Sigmoid colon (tissue), 4 donors: ENCODE data around the gene MARCHF11.

Experiments
- EP300 ChIP-seq, 4 donors: sonication (generic); formaldehyde crosslinking; IDR thresholded peaks; one replicate each; pipeline ENCODE4 v1.6.1; 2017; ENCODE audit warnings: antibody characterized with exemption in 4 of 4
- POLR2A ChIP-seq, 2 donors: fragments of 450-650 bp; IDR thresholded peaks; one replicate each; pipeline ENCODE4 v1.6.1; 2016; ENCODE audit warnings: antibody characterized with exemption in 2 of 2, mild to moderate bottlenecking in 2 of 2, moderate library complexity in 2 of 2
- TF ChIP-seq, protein P1 (sequence below), 4 experiments: fragments of 450-650 bp in 3 of 4; fragments of 200-600 bp in 1 of 4; IDR thresholded peaks; one replicate each; pipeline ENCODE4 v1.5.1; 2016 to 2019; ENCODE audit warnings: antibody characterized with exemption in 4 of 4, mild to moderate bottlenecking in 3 of 4, moderate library complexity in 2 of 4

DNA sequence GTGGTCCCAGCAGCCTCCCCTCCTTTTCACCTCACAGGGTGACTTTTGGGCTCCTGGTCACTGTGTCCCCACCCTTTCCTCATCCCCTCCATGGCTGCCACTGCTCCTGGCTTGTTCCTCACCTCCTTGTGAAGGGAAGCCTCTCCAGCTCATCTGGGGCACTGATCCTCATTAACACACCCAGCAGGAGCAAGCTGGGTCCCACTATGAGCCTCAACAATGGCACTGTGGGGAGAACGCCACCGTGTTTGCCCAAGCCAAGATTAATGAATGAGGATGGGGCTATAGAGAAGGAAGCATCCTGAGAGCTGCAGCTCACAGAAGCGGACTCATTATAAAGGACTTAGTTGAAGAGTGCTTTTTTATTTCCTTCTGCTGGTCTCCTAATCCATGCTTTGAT, 118.4 kb downstream of the MARCHF11 start:
- TF ChIP-seq, protein P1, sequence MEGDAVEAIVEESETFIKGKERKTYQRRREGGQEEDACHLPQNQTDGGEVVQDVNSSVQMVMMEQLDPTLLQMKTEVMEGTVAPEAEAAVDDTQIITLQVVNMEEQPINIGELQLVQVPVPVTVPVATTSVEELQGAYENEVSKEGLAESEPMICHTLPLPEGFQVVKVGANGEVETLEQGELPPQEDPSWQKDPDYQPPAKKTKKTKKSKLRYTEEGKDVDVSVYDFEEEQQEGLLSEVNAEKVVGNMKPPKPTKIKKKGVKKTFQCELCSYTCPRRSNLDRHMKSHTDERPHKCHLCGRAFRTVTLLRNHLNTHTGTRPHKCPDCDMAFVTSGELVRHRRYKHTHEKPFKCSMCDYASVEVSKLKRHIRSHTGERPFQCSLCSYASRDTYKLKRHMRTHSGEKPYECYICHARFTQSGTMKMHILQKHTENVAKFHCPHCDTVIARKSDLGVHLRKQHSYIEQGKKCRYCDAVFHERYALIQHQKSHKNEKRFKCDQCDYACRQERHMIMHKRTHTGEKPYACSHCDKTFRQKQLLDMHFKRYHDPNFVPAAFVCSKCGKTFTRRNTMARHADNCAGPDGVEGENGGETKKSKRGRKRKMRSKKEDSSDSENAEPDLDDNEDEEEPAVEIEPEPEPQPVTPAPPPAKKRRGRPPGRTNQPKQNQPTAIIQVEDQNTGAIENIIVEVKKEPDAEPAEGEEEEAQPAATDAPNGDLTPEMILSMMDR (IDR thresholded peaks at IDR 0.05), result no peak
- TF ChIP-seq EP300 (IDR thresholded peaks at IDR 0.05) (no peak), POLR2A (IDR thresholded peaks at IDR 0.05) (no peak)
